ENCODE data around the gene FCER2.

Gene FCER2

GRCh38 chr19:7729211-7729610 lies 27.3 kb upstream of the FCER2 start:
- no peak for TF ChIP-seq CTCF (IDR thresholded peaks at IDR 0.05; ENCODE audit: control insufficient read depth, insufficient read depth, low read depth, low read length, missing control alignments)
- no peak overlapping the region for H3K4me3 ChIP-seq (ENCODE audit: control insufficient read depth, low read depth, low read length)
- no peak for DNase-seq (ENCODE audit: low read depth)

- DNase-seq (ENCODE audit: low read depth): no peak
- TF ChIP-seq CTCF (IDR thresholded peaks at IDR 0.05; ENCODE audit: control insufficient read depth, insufficient read depth, low read depth, low read length, missing control alignments): no peak
- H3K4me3 ChIP-seq (ENCODE audit: control insufficient read depth, low read depth, low read length): no peak overlapping the region
Observed at GRCh38 chr19:7725791-7726190, 23.9 kb upstream of the FCER2 start.

- no peak for DNase-seq (ENCODE audit: low read depth)
- no peak overlapping the region for H3K4me3 ChIP-seq (ENCODE audit: control insufficient read depth, low read depth, low read length)
- no peak for TF ChIP-seq CTCF (IDR thresholded peaks at IDR 0.05; ENCODE audit: control insufficient read depth, insufficient read depth, low read depth, low read length, missing control alignments)
Observed at GRCh38 chr19:7722231-7722651, 20.3 kb upstream of the FCER2 start.

GRCh38 chr19:7720351-7720750 lies 18.4 kb upstream of the FCER2 start:
- DNase-seq (ENCODE audit: low read depth): no peak
- TF ChIP-seq CTCF (IDR thresholded peaks at IDR 0.05; ENCODE audit: control insufficient read depth, insufficient read depth, low read depth, low read length, missing control alignments): no peak
- no peak overlapping the region for H3K4me3 ChIP-seq (ENCODE audit: control insufficient read depth, low read depth, low read length)

GRCh38 chr19:7718668-7719067 lies 16.7 kb upstream of the FCER2 start:
- H3K4me3 ChIP-seq (ENCODE audit: control insufficient read depth, low read depth, low read length): no peak overlapping the region
- no peak for TF ChIP-seq CTCF (IDR thresholded peaks at IDR 0.05; ENCODE audit: control insufficient read depth, insufficient read depth, low read depth, low read length, missing control alignments)
- DNase-seq (ENCODE audit: low read depth): no peak

GRCh38 chr19:7716762-7717161 lies 14.8 kb upstream of the FCER2 start:
- no peak for DNase-seq (ENCODE audit: low read depth)
- H3K4me3 ChIP-seq (ENCODE audit: control insufficient read depth, low read depth, low read length): no peak overlapping the region
- no peak for TF ChIP-seq CTCF (IDR thresholded peaks at IDR 0.05; ENCODE audit: control insufficient read depth, insufficient read depth, low read depth, low read length, missing control alignments)

GRCh38 chr19:7715671-7716070 lies 13.7 kb upstream of the FCER2 start:
- TF ChIP-seq CTCF (IDR thresholded peaks at IDR 0.05; ENCODE audit: control insufficient read depth, insufficient read depth, low read depth, low read length, missing control alignments): no peak
- H3K4me3 ChIP-seq (ENCODE audit: control insufficient read depth, low read depth, low read length): no peak overlapping the region
- DNase-seq (ENCODE audit: low read depth): no peak
